GM12892 (cell line): ENCODE results near the gene PTTG1IP.
A peak's percentile ranks its signal among the peaks of the same experiment; 100 is the strongest.

Experiments used
- POLR2A ChIP-seq: IDR thresholded peaks from 2 replicates; pipeline ENCODE4 v1.6.1; 2011; ENCODE audit warnings: low read depth, low read length, control low read depth
- POLR2AphosphoS5 ChIP-seq: IDR thresholded peaks from 2 replicates; pipeline ENCODE4 v1.6.1; 2011; ENCODE audit warnings: low read depth, low read length, control low read depth
- TAF1 ChIP-seq: IDR thresholded peaks from 2 replicates; pipeline ENCODE4 v1.6.1; 2011; ENCODE audit warnings: low read depth, mild to moderate bottlenecking, control low read depth, low read length, borderline replicate concordance

DNA sequence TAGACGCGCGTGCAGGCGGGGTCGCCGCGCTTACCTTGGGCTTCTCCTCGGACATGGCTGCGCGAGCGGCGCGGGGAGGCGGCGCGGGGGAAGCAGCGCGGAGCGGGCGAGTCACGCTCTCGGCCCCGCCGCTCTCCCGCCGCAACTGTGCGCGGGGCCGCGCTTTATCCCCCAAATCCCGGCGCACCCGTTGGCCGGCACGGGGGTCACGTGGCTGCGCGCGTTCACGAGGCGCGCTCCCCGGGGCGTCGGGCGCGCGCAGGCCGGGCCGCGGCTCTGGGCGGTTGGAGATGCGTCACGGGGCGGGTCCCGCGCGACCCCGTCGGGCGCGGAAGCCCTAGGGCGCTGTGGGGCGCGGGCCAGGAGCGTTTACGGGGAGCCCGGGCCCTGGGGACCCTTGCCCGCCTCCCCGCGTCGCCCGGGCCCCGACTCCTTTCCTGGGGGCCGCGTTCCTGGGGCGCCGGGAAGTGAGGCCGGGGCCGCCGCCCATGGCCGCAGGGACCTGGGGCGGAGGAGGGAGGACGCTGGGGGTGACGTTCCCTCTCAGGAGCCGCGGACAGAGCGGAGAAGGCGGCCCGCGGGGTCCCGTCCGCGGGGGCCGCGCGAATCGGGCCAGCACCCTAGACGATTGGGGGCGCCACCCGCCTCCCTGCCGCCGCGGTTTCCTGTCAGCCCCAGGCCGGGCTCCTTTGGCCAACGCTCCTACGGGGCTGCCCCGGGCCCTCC lies 55.4 kb downstream of the PTTG1IP start, which contains the start of gene SUMO3:
- TF ChIP-seq POLR2A (peak; percentile 81), POLR2AphosphoS5 (peak; percentile 55), TAF1 (peak; percentile 59; the same call in 1 of the 2 replicates)
